ENCODE results near the gene H1-8. TPM values are rescaled to one million over a fixed set of nuclear protein-coding genes. Genes with fewer than 3 reads are reported as not detected.

H1-8 gene
- total and polyA plus RNA-seq, 7 donors = not detected

DNA sequence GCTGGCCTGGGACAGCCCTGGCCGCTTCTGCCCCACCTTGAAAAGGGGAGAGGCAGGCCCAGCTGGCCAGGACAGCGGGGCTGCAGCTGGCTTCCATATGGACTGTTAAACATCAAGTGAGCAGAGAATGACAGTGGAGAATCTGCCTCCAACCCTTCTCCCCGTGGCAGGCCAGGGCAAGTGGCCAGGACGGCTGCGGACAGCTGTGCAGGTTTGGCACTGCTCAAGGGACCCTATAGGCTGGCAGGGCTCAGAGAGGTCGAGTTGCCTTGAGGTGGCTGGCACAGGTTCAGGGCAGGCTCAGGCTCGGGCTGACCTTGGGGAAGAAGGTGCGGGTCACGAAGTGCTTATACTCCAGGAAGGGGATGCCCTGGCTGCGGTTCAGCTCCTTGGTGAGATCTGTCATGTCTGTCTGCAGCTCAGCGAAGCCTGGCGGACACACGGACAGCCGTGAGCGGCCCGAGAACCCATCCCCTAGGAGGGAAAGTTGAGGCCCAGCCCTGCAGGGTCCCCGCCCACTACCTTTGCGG, 24.3 kb downstream of the H1-8 start:
- DNase-seq = no peak
- WGBS, 3 donors = 38 to 49% (median 39%) methylated on average over 18 of the region's 18 CpGs
- Histone ChIP-seq H3K27ac (no peak overlapping the region), H3K36me3 (ENCODE audit: insufficient read depth in 1 of 2, low read depth in 1 of 2) (peaks cover 0 to 49% of the 10 kb centered on the region in 2 donors), H3K27me3 (ENCODE audit: insufficient read depth in 3 of 3, low read length in 2 of 3) (no peaks in the 10 kb centered on the region), H3K4me1 (peaks cover 16% of the 10 kb centered on the region), H3K4me3 (no peak overlapping the region), H3K9me3 (no peaks in the 10 kb centered on the region)
- no peak for TF ChIP-seq CTCF (IDR thresholded peaks at IDR 0.05)
- peak; percentile 49 to 74 (median 54) for ATAC-seq
- intact Hi-C loops (cut with DNase I) = no loop called here

DNA sequence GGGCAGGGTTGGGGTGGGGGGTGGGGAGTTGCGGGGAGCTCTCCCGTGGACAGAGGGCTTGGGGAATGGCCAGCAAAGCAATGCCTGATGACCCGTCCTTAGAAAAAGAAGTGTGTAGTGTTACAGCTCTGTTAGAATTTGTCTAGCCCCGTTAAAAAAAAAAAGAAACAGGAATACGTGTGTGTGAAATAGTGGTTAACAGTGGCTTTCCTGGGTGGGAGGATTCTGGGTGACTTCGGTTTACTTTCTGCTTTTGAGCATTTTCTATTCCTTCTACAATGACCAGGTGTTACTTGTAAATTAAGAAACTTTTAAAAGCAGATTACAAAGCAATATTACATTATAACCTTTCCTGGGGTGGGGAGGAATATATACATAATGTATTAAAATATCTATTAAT, 25.0 kb downstream of the H1-8 start:
- WGBS, 3 donors = 38 to 66% (median 49%) methylated on average over 6 of the region's 6 CpGs
- H3K4me3 ChIP-seq = no peak overlapping the region
- peaks cover 16% of the 10 kb centered on the region for H3K4me1 ChIP-seq
- no peak overlapping the region for H3K27ac ChIP-seq
- peaks cover 0 to 49% of the 10 kb centered on the region in 2 donors for H3K36me3 ChIP-seq (ENCODE audit: insufficient read depth in 1 of 2, low read depth in 1 of 2)
- H3K9me3 ChIP-seq = no peaks in the 10 kb centered on the region
- no peak for TF ChIP-seq CTCF (IDR thresholded peaks at IDR 0.05)
- ATAC-seq (no peak), DNase-seq (no peak)
- intact Hi-C loops (cut with DNase I) = no loop called here
- H3K27me3 ChIP-seq (ENCODE audit: insufficient read depth in 3 of 3, low read length in 2 of 3) = no peaks in the 10 kb centered on the region

GRCh38 chr3:129569856-129570255, 26.9 kb downstream of the H1-8 start:
- ATAC-seq = no peak
- Histone ChIP-seq H3K9me3 (no peaks in the 10 kb centered on the region), H3K27me3 (ENCODE audit: insufficient read depth in 3 of 3, low read length in 2 of 3) (no peaks in the 10 kb centered on the region), H3K4me1 (peaks cover 7% of the 10 kb centered on the region), H3K36me3 (ENCODE audit: insufficient read depth in 1 of 2, low read depth in 1 of 2) (peaks cover 0 to 53% of the 10 kb centered on the region in 2 donors), H3K4me3 (no peak overlapping the region), H3K27ac (no peak overlapping the region)
- 83 to 94% (median 88%) methylated on average over 7 of the region's 7 CpGs for WGBS, 3 donors
- TF ChIP-seq CTCF (IDR thresholded peaks at IDR 0.05) = no peak
- DNase-seq = no peak
- intact Hi-C loops (cut with DNase I) = no loop called here

- Histone ChIP-seq H3K36me3 (ENCODE audit: insufficient read depth in 1 of 2, low read depth in 1 of 2) (peaks cover 0 to 48% of the 10 kb centered on the region in 2 donors), H3K4me3 (no peak overlapping the region), H3K27me3 (ENCODE audit: insufficient read depth in 3 of 3, low read length in 2 of 3) (no peaks in the 10 kb centered on the region), H3K9me3 (no peaks in the 10 kb centered on the region), H3K4me1 (peaks cover 7% of the 10 kb centered on the region), H3K27ac (no peak overlapping the region)
- no peak for DNase-seq
- ATAC-seq = no peak
- intact Hi-C loops (cut with DNase I) = no loop called here
- 92 to 98% (median 96%) methylated on average over 21 to 22 of the region's 22 CpGs for WGBS, 3 donors
- TF ChIP-seq CTCF (IDR thresholded peaks at IDR 0.05) = no peak
Measured at GRCh38 chr3:129571605-129572547, 28.9 kb downstream of the H1-8 start.

Measured in psoas muscle (tissue), 8 donors.